Neuronal stem cell (in vitro differentiated cells): Measurements from ENCODE around the gene CA14. TPM values are rescaled to one million over a fixed set of nuclear protein-coding genes. Genes with fewer than 3 reads are reported as not detected.

Experiments used
- DNase-seq: peaks from one replicate; pipeline ENCODE4 v3.0.0-alpha.2; 2013; ENCODE audit warnings: low spot score
- H2AFZ ChIP-seq: one replicate; pipeline ENCODE4 v1.6.1; 2013; ENCODE audit warnings: mild to moderate bottlenecking, low read length, inconsistent platforms
- H2AK5ac ChIP-seq: 2 replicates; pipeline ENCODE4 v1.6.1; 2013; ENCODE audit warnings: low read depth, mild to moderate bottlenecking, inconsistent platforms, low read length, moderate library complexity, mixed read lengths
- H2BK120ac ChIP-seq: 2 replicates; pipeline ENCODE4 v1.6.1; 2013; ENCODE audit warnings: low read depth, mild to moderate bottlenecking, inconsistent platforms, low read length, moderate library complexity, mixed read lengths
- H2BK12ac ChIP-seq: one replicate; pipeline ENCODE4 v1.6.1; 2013; ENCODE audit warnings: low read length, inconsistent platforms
- H2BK15ac ChIP-seq: 2 replicates; pipeline ENCODE4 v1.6.1; 2013; ENCODE audit warnings: mild to moderate bottlenecking, low read length, inconsistent platforms, mixed read lengths
- H2BK5ac ChIP-seq: one replicate; pipeline ENCODE4 v1.6.1; 2013; ENCODE audit warnings: inconsistent platforms, mild to moderate bottlenecking, low read length, moderate library complexity
- H3K14ac ChIP-seq: one replicate; pipeline ENCODE4 v1.6.1; 2013; ENCODE audit warnings: low read length, inconsistent platforms
- H3K18ac ChIP-seq: 2 replicates; pipeline ENCODE4 v1.6.1; 2013; ENCODE audit warnings: low read length, inconsistent platforms
- H3K23ac ChIP-seq: 2 replicates; pipeline ENCODE4 v1.6.1; 2013; ENCODE audit warnings: low read depth, mild to moderate bottlenecking, mixed read lengths, low read length, inconsistent platforms; ENCODE audit not compliant: poor library complexity
- H3K27ac ChIP-seq: replicated peaks from 3 replicates; pipeline ENCODE4 v1.5.1; 2013; ENCODE audit warnings: low read length, inconsistent platforms
- H3K27me3 ChIP-seq, 3 experiments: 2 replicates each; pipeline ENCODE4 v1.6.1; 2013; ENCODE audit warnings: low read length in 3 of 3, mild to moderate bottlenecking in 2 of 3, inconsistent platforms in 1 of 3, low read depth in 1 of 3, mixed read lengths in 1 of 3, moderate library complexity in 1 of 3; ENCODE audit not compliant: control insufficient read depth in 3 of 3, insufficient read depth in 3 of 3
- H3K36me3 ChIP-seq, 2 donors: replicated peaks in 1 of 2; 2 replicates each; pipeline ENCODE4 v1.6.1; 2013; ENCODE audit warnings: low read length in 2 of 2; ENCODE audit not compliant: control insufficient read depth in 2 of 2, insufficient read depth in 2 of 2
- H3K4ac ChIP-seq: 2 replicates; pipeline ENCODE4 v1.6.1; 2013; ENCODE audit warnings: inconsistent platforms, mild to moderate bottlenecking, low read length, moderate library complexity
- H3K4me1 ChIP-seq, 2 donors: 1 replicate in 1 of 2; 2 replicates in 1 of 2; pipeline ENCODE4 v1.6.1; 2013; ENCODE audit warnings: low read length in 2 of 2, low read depth in 1 of 2; ENCODE audit not compliant: control insufficient read depth in 2 of 2, insufficient read depth in 1 of 2
- H3K4me2 ChIP-seq: one replicate; pipeline ENCODE4 v1.6.1; 2013; ENCODE audit warnings: mild to moderate bottlenecking, low read length, inconsistent platforms; ENCODE audit not compliant: insufficient read depth, poor library complexity, severe bottlenecking
- H3K4me3 ChIP-seq, 2 donors: 2 replicates each; pipeline ENCODE4 v1.5.1; 2013; ENCODE audit warnings: low read length in 2 of 2, mild to moderate bottlenecking in 2 of 2, inconsistent platforms in 1 of 2, moderate library complexity in 1 of 2
- H3K79me1 ChIP-seq: one replicate; pipeline ENCODE4 v1.6.1; 2013; ENCODE audit warnings: low read depth, mild to moderate bottlenecking, inconsistent platforms, low read length, moderate library complexity
- H3K9ac ChIP-seq: one replicate; pipeline ENCODE4 v1.6.1; 2013; ENCODE audit warnings: mild to moderate bottlenecking, low read depth, low read length, inconsistent platforms; ENCODE audit not compliant: poor library complexity
- H3K9me3 ChIP-seq, 2 donors: replicated peaks in 1 of 2; 2 replicates each; pipeline versions ENCODE3 to v1.6.1; 2013; ENCODE audit warnings: low read length in 2 of 2, mild to moderate bottlenecking in 2 of 2, inconsistent platforms in 1 of 2, low read depth in 1 of 2, mixed read lengths in 1 of 2, moderate library complexity in 1 of 2; ENCODE audit not compliant: control insufficient read depth in 2 of 2, insufficient read depth in 1 of 2
- H4K8ac ChIP-seq: one replicate; pipeline ENCODE4 v1.6.1; 2013; ENCODE audit warnings: low read depth, mild to moderate bottlenecking, inconsistent platforms, low read length, moderate library complexity
- H4K91ac ChIP-seq: one replicate; pipeline ENCODE4 v1.6.1; 2013; ENCODE audit warnings: low read length, low read depth, mild to moderate bottlenecking, inconsistent platforms; ENCODE audit not compliant: poor library complexity
- WGBS, 2 donors: extraction: QIAGEN DNeasy Blood & Tissue Kit; methylation state at CpG; one replicate each; pipeline ENCODE4 v1.1.7; 2013; ENCODE audit warnings: missing lambda C conversion rate in 2 of 2, mixed read lengths in 1 of 2; ENCODE audit not compliant: insufficient read length in 2 of 2, insufficient replicate concordance in 1 of 2; ENCODE audit errors: extremely low coverage in 2 of 2; 5-methylcytosine and 5-hydroxymethylcytosine counted together
- small RNA-seq: library from polyadenylated mRNA; stranded (forward); fragments of <200 nt; extraction: miRNeasy Mini kit (QIAGEN cat#:217004); gene quantifications from one replicate; pipeline ENCODE3, GENCODE V24; 2013; ENCODE audit not compliant: insufficient read depth

CA14 gene

GRCh38 chr1:150311762-150312161 is 54.2 kb downstream of the CA14 start:
- Histone ChIP-seq H2BK12ac (no peak overlapping the region), H3K4ac (no peak overlapping the region), H2AK5ac (no peak overlapping the region), H4K91ac (no peak overlapping the region), H3K27me3 (no peaks in the 10 kb centered on the region), H2AFZ (no peak overlapping the region), H3K4me3 (no peak overlapping the region), H3K79me1 (no peaks in the 10 kb centered on the region), H2BK120ac (no peak overlapping the region), H3K14ac (no peak overlapping the region), H3K4me2 (no peak overlapping the region), H3K36me3 (peaks cover 6 to 26% of the 10 kb centered on the region in 2 donors), H3K9me3 (no peaks in the 10 kb centered on the region), H2BK5ac (no peak overlapping the region), H2BK15ac (no peak overlapping the region), H3K18ac (no peak overlapping the region), H3K9ac (no peak overlapping the region), H3K4me1 (no peaks in the 10 kb centered on the region), H3K23ac (no peak overlapping the region), H3K27ac (no peak overlapping the region), H4K8ac (no peak overlapping the region)
- DNase-seq = no peak
- no CpG with 5 or more reads among the region's 2 CpGs for WGBS, 2 donors

Small RNAs within 50 kb of the gene (small RNA-seq; reads per million reads assigned to genes)
- gene RN7SL480P (not detected), gene RNU2-17P (not detected)
